Cardiac muscle cell (in vitro differentiated cells and primary cell): ENCODE results near the gene PINK1. TPM values are rescaled to one million over a fixed set of nuclear protein-coding genes. Genes with fewer than 3 reads are reported as not detected.

Experiments used
- DNase-seq, 2 donors: peaks; one replicate each; pipeline versions ENCODE4 v3.0.0 to v3.0.0-alpha.2; 2010 to 2017; ENCODE audit warnings: low read depth in 1 of 2, low spot score in 1 of 2
- H3K27ac ChIP-seq: fragments of 200-600 bp; sonication (generic); 2 replicates; pipeline ENCODE4 v1.5.1; 2016
- H3K27me3 ChIP-seq: fragments of 200-600 bp; sonication (generic); 2 replicates; pipeline ENCODE4 v1.6.0; 2016; ENCODE audit warnings: control low read depth
- H3K36me3 ChIP-seq: fragments of 200-600 bp; sonication (generic); 2 replicates; pipeline ENCODE4 v1.5.1; 2016; ENCODE audit warnings: control low read depth
- H3K4me1 ChIP-seq: fragments of 200-600 bp; sonication (generic); 2 replicates; pipeline ENCODE4 v1.8.1; 2017; ENCODE audit warnings: low read depth, mild to moderate bottlenecking, mixed run types
- H3K4me3 ChIP-seq: fragments of 200-600 bp; sonication (generic); 2 replicates; pipeline ENCODE4 v1.5.1; 2016; ENCODE audit warnings: mild to moderate bottlenecking
- H3K9me3 ChIP-seq: fragments of 200-600 bp; sonication (generic); 2 replicates; pipeline ENCODE4 v1.5.1; 2017; ENCODE audit warnings: low read depth, mild to moderate bottlenecking, control low read depth
- CTCF ChIP-seq: IDR thresholded peaks from 2 replicates; pipeline ENCODE4 v1.5.1; 2012; ENCODE audit warnings: low read depth, mild to moderate bottlenecking, low read length
- polyA plus RNA-seq: library from polyadenylated mRNA; unstranded; fragments of >200 nt; fragmentation: Nextera tagmentation; extraction: Ambion mirVana; gene quantifications from 2 replicates; pipeline ENCODE4 v1.2.1, GENCODE V29; 2016
- total RNA-seq: library from RNA; depleted of rRNA; stranded (reverse); fragments of >200 nt; gene quantifications from 2 replicates; pipeline ENCODE4 v1.2.3, GENCODE V29; 2016

PINK1 gene
- total RNA-seq (135 and 166 TPM in 2 replicates), polyA plus RNA-seq (174 and 179 TPM in 2 replicates)

- Histone ChIP-seq H3K9me3 (no peaks in the 10 kb centered on the region), H3K4me3 (peak within 1 kb of the TSS; percentile 94), H3K27ac (peak within 1 kb of the TSS; percentile 97), H3K36me3 (no peaks in the 10 kb centered on the region), H3K4me1 (no peaks in the 10 kb centered on the region), H3K27me3 (no peaks in the 10 kb centered on the region)
- DNase-seq: peak; percentile 77 to 92
- peak; percentile 95 for TF ChIP-seq CTCF
Measured at GRCh38 chr1:20633190-20634064, at the start of gene PINK1. TSS of gene PINK1 (plus strand) at chr1:20633458. CDS start at chr1:20633549, 91 bp downstream.

GRCh38 chr1:20584890-20585289 lies 48.4 kb upstream of the PINK1 start:
- TF ChIP-seq CTCF: no peak
- Histone ChIP-seq H3K27me3 (no peaks in the 10 kb centered on the region), H3K4me3 (no peak overlapping the region)

GRCh38 chr1:20586953-20587660 lies 46.2 kb upstream of the PINK1 start:
- H3K27ac ChIP-seq: no peak overlapping the region
- H3K9me3 ChIP-seq: no peaks in the 10 kb centered on the region

More at GRCh38 chr1:20584890-20585289, 48.4 kb upstream of the PINK1 start:
- Histone ChIP-seq H3K9me3 (no peaks in the 10 kb centered on the region), H3K4me1 (no peaks in the 10 kb centered on the region), H3K27ac (no peak overlapping the region), H3K36me3 (no peaks in the 10 kb centered on the region)
- peak in 1 of 2 donors; percentile 43 for DNase-seq

GRCh38 chr1:20587661-20588053 lies 45.6 kb upstream of the PINK1 start:
- H3K27ac ChIP-seq: no peak overlapping the region
- no peak for DNase-seq
- H3K9me3 ChIP-seq: no peaks in the 10 kb centered on the region
- no peak for TF ChIP-seq CTCF
- peaks cover 7% of the 10 kb centered on the region for H3K4me1 ChIP-seq
- no peak overlapping the region for H3K4me3 ChIP-seq
- no peaks in the 10 kb centered on the region for H3K27me3 ChIP-seq
- no peaks in the 10 kb centered on the region for H3K36me3 ChIP-seq

More at GRCh38 chr1:20586953-20587660, 46.2 kb upstream of the PINK1 start:
- Histone ChIP-seq H3K4me1 (peaks cover 7% of the 10 kb centered on the region), H3K36me3 (no peaks in the 10 kb centered on the region), H3K27me3 (no peaks in the 10 kb centered on the region), H3K4me3 (no peak overlapping the region)
- DNase-seq: no peak
- no peak for TF ChIP-seq CTCF

GRCh38 chr1:20588634-20589225 lies 44.5 kb upstream of the PINK1 start, which contains the start of gene CDA:
TSS of gene CDA (plus strand) at chr1:20589097. CDS start at chr1:20589130, 33 bp downstream.
- H3K9me3 ChIP-seq: no peaks in the 10 kb centered on the region
- H3K27ac ChIP-seq: no peak within 1 kb of the TSS
- no peak for DNase-seq
- no peak within 1 kb of the TSS for H3K4me3 ChIP-seq
- H3K27me3 ChIP-seq: no peaks in the 10 kb centered on the region
- H3K36me3 ChIP-seq: no peaks in the 10 kb centered on the region
- peaks cover 7% of the 10 kb centered on the region for H3K4me1 ChIP-seq
- TF ChIP-seq CTCF: no peak
